ENCODE data around the gene KRT35. TPM values are rescaled to one million over a fixed set of nuclear protein-coding genes. Genes with fewer than 3 reads are reported as not detected.

Gene KRT35
- total and polyA plus RNA-seq, 2 of the 13 experiments (the other 11 are each of a cell fraction or from before 2014, with no cell fraction given) = not detected

- H3K79me2 ChIP-seq (ENCODE audit: insufficient read depth, low read length) = no peaks in the 10 kb centered on the region
- DNase-seq (ENCODE audit: low spot score) (peak; percentile 35), FAIRE-seq (no peak), ATAC-seq (no peak)
- no peak for TF ChIP-seq ZSCAN31 (CRISPR knock-in tag; IDR thresholded peaks at IDR 0.05; ENCODE audit: low read depth)
- no peak for TF ChIP-seq NR1H2 (CRISPR knock-in tag; IDR thresholded peaks at IDR 0.05; ENCODE audit: borderline replicate concordance, low read depth)
- TF ChIP-seq ZNF639 (CRISPR knock-in tag; conservative IDR thresholded peaks at IDR 0.05) = no peak
- no peak for TF ChIP-seq TBL1XR1 (IDR thresholded peaks at IDR 0.05; ENCODE audit: borderline replicate concordance, low read length, partially characterized antibody)
- no peak for TF ChIP-seq ZNF431 (CRISPR knock-in tag; IDR thresholded peaks at IDR 0.05; ENCODE audit: borderline replicate concordance, low read depth)
- no peak for TF ChIP-seq ZNF607 (CRISPR knock-in tag; IDR thresholded peaks at IDR 0.05; ENCODE audit: borderline replicate concordance)
- no peak for TF ChIP-seq ZNF44 (CRISPR knock-in tag; IDR thresholded peaks at IDR 0.05)
- TF ChIP-seq NONO (IDR thresholded peaks at IDR 0.05) = no peak
- no peak for TF ChIP-seq NONO (CRISPR knock-in tag; conservative IDR thresholded peaks at IDR 0.05)
- no peak for TF ChIP-seq ZNF549 (CRISPR knock-in tag; IDR thresholded peaks at IDR 0.05)
- TF ChIP-seq FOSL2 (CRISPR knock-in tag; IDR thresholded peaks at IDR 0.05) = peak; percentile 90
- peak; percentile 39; the same call in 1 of the 2 replicates for TF ChIP-seq NR2F6 (IDR thresholded peaks at IDR 0.05)
- TF ChIP-seq NR2F6 (CRISPR knock-in tag; IDR thresholded peaks at IDR 0.05) = 0 out of 2 replicates have a peak, but pooled peaks have one; percentile 9
- TF ChIP-seq ZNF792 (CRISPR knock-in tag; IDR thresholded peaks at IDR 0.05) = no peak
- no peak for TF ChIP-seq SNAPC2 (CRISPR knock-in tag; IDR thresholded peaks at IDR 0.05)
- TF ChIP-seq, protein P1, sequence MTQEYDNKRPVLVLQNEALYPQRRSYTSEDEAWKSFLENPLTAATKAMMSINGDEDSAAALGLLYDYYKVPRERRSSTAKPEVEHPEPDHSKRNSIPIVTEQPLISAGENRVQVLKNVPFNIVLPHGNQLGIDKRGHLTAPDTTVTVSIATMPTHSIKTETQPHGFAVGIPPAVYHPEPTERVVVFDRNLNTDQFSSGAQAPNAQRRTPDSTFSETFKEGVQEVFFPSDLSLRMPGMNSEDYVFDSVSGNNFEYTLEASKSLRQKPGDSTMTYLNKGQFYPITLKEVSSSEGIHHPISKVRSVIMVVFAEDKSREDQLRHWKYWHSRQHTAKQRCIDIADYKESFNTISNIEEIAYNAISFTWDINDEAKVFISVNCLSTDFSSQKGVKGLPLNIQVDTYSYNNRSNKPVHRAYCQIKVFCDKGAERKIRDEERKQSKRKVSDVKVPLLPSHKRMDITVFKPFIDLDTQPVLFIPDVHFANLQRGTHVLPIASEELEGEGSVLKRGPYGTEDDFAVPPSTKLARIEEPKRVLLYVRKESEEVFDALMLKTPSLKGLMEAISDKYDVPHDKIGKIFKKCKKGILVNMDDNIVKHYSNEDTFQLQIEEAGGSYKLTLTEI (CRISPR knock-in tag; conservative IDR thresholded peaks at IDR 0.05) = no peak
- TF ChIP-seq KAT7 (CRISPR knock-in tag; IDR thresholded peaks at IDR 0.05; ENCODE audit: borderline replicate concordance) = no peak
- no peak for TF ChIP-seq ZBTB7A (CRISPR knock-in tag; IDR thresholded peaks at IDR 0.05)
- no TSS peak for BruUV-seq (replicated peaks)
- H3K4me2 ChIP-seq (ENCODE audit: low read depth, low read length) = no peak overlapping the region
- no peak overlapping the region for H3K4me3 ChIP-seq (replicated peaks in 1 of 3; ENCODE audit: insufficient read depth in 1 of 3, low read depth in 2 of 3, low read length in 3 of 3)
- no peaks in the 10 kb centered on the region for H4K20me1 ChIP-seq (ENCODE audit: insufficient read depth, low read length)
- in situ Hi-C loops (cut with HindIII; ENCODE audit: extremely low pct_ligation_motif_present, low pct_unique_long_range_greater_than_20kb) = no loop called here
- intact Hi-C loops (cut with micrococcal nuclease; ENCODE audit: unreplicated experiment) = no loop called here
- ChIA-PET POLR2A (no interaction called here), CTCF (ENCODE audit: low intra/inter-chr PET ratio, low total read pairs) (no interaction called here)
- no peaks in the 10 kb centered on the region for H3K36me3 ChIP-seq (replicated peaks in 1 of 2; ENCODE audit: control insufficient read depth in 1 of 2, insufficient read depth in 2 of 2, low read length in 2 of 2)
- no peak overlapping the region for H2AFZ ChIP-seq (ENCODE audit: low read length)
- no peaks in the 10 kb centered on the region for H3K9me3 ChIP-seq (ENCODE audit: low read length)
- peaks cover 24% of the 10 kb centered on the region; the same call in 1 of the 2 replicates for H3K4me1 ChIP-seq (ENCODE audit: insufficient read depth, low read length)
- whole genome bisulfite sequencing (ENCODE audit: low lambda C conversion rate) = 28% methylated on average over 4 of the region's 4 CpGs
- H3K27me3 ChIP-seq (ENCODE audit: control insufficient read depth in 1 of 2, insufficient read depth in 2 of 2, low read length in 2 of 2) = no peaks in the 10 kb centered on the region
- H3K9ac ChIP-seq (ENCODE audit: insufficient read depth, low read depth, low read length) = no peak overlapping the region
- H3K27ac ChIP-seq (ENCODE audit: extremely low read length, insufficient read depth, low read length) = no peak overlapping the region
These were observed 52.2 kb downstream of the KRT35 start for GRCh38 chr17:41428591-41429291.
